DOHH2 (cell line): ENCODE measurements around the gene MYO5A.

Experiments used
- H3F3A ChIP-seq: fragments of 200-600 bp; sonication (generic), shearing (Covaris generic); 2 replicates; pipeline ENCODE4 v1.6.0; 2016; ENCODE audit warnings: antibody characterized with exemption, mild to moderate bottlenecking; ENCODE audit not compliant: control insufficient read depth, insufficient read depth
- H3K27ac ChIP-seq: fragments of 200-600 bp; sonication (generic); 2 replicates; pipeline ENCODE4 v1.5.1; 2014; ENCODE audit warnings: low read depth, mild to moderate bottlenecking, low read length, moderate library complexity
- H3K27me3 ChIP-seq: fragments of 200-600 bp; sonication (generic); 2 replicates; pipeline ENCODE4 v1.6.1; 2014; ENCODE audit warnings: mild to moderate bottlenecking, low read length, mixed read lengths; ENCODE audit not compliant: control insufficient read depth
- H3K36me3 ChIP-seq: fragments of 200-600 bp; sonication (generic); 2 replicates; pipeline ENCODE4 v1.6.1; 2014; ENCODE audit warnings: mild to moderate bottlenecking, low read length, moderate library complexity, mixed read lengths; ENCODE audit not compliant: control insufficient read depth
- H3K4me1 ChIP-seq: fragments of 200-600 bp; sonication (generic); 2 replicates; pipeline ENCODE4 v1.6.1; 2014; ENCODE audit warnings: mild to moderate bottlenecking, low read length, mixed read lengths; ENCODE audit not compliant: control insufficient read depth
- H3K4me2 ChIP-seq: fragments of 200-600 bp; sonication (generic); 2 replicates; pipeline ENCODE4 v1.6.0; 2014; ENCODE audit warnings: mild to moderate bottlenecking, low read length, moderate library complexity
- H3K4me3 ChIP-seq: fragments of 200-600 bp; sonication (generic); 2 replicates; pipeline ENCODE4 v1.5.1; 2014; ENCODE audit warnings: mild to moderate bottlenecking, low read length, mixed read lengths
- H3K79me2 ChIP-seq: fragments of 200-600 bp; sonication (generic); 2 replicates; pipeline ENCODE4 v1.6.1; 2014; ENCODE audit warnings: mild to moderate bottlenecking, low read length, mixed read lengths; ENCODE audit not compliant: control insufficient read depth
- H3K9me2 ChIP-seq: fragments of 200-600 bp; sonication (generic); replicated peaks from 2 replicates; pipeline ENCODE4 v1.6.1; 2014; ENCODE audit warnings: mild to moderate bottlenecking, low read length, mixed read lengths; ENCODE audit not compliant: control insufficient read depth
- H3K9me3 ChIP-seq: fragments of 200-600 bp; sonication (generic); 2 replicates; pipeline ENCODE4 v1.6.1; 2014; ENCODE audit warnings: antibody characterized with exemption, low read length, mixed read lengths; ENCODE audit not compliant: control insufficient read depth, insufficient read depth
- H4K20me1 ChIP-seq: fragments of 200-600 bp; sonication (generic); 2 replicates; pipeline ENCODE4 v1.6.0; 2014; ENCODE audit warnings: low read depth, mild to moderate bottlenecking, antibody characterized with exemption, low read length, moderate library complexity; ENCODE audit not compliant: control insufficient read depth, insufficient read depth
- EZH2phosphoT487 ChIP-seq: fragments of 200-600 bp; sonication (generic); IDR thresholded peaks from 2 replicates; pipeline ENCODE4 v1.6.1; 2017; ENCODE audit warnings: borderline replicate concordance, mild to moderate bottlenecking, antibody characterized with exemption, low read length, moderate library complexity, mixed read lengths
- TF ChIP-seq, protein P1 (sequence below): fragments of 200-600 bp; sonication (generic); IDR thresholded peaks from one replicate; pipeline ENCODE4 v1.5.1; 2014; ENCODE audit warnings: antibody characterized with exemption, mild to moderate bottlenecking, low read depth, low read length; ENCODE audit not compliant: poor library complexity, severe bottlenecking

MYO5A gene

DNA sequence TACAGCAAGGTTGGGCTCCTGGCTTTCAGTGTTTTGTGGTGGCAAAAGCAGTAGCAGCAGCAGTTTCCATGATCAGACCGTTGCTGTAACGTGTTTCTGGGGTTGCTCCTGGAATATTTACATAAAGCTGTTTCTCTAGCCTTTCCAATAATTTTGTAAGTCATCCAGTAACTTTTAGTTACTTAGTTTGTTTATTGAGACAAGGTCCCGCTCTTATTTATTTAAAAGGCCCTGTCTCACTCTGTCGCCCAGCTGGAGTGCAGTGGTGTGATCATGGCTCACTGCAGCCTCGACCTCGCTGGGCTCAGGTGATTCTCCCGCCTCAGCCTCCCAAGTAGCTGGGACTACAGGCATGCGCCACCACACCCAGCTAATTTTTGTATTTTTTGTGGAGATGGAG lies 8.8 kb upstream of the MYO5A start:
- TF ChIP-seq, protein P1, sequence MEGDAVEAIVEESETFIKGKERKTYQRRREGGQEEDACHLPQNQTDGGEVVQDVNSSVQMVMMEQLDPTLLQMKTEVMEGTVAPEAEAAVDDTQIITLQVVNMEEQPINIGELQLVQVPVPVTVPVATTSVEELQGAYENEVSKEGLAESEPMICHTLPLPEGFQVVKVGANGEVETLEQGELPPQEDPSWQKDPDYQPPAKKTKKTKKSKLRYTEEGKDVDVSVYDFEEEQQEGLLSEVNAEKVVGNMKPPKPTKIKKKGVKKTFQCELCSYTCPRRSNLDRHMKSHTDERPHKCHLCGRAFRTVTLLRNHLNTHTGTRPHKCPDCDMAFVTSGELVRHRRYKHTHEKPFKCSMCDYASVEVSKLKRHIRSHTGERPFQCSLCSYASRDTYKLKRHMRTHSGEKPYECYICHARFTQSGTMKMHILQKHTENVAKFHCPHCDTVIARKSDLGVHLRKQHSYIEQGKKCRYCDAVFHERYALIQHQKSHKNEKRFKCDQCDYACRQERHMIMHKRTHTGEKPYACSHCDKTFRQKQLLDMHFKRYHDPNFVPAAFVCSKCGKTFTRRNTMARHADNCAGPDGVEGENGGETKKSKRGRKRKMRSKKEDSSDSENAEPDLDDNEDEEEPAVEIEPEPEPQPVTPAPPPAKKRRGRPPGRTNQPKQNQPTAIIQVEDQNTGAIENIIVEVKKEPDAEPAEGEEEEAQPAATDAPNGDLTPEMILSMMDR, result no peak
- TF ChIP-seq EZH2phosphoT487, result no peak
- Histone ChIP-seq H3K4me2 (no peak overlapping the region), H3K27me3 (no peaks in the 10 kb centered on the region), H3K27ac (no peak overlapping the region), H3K36me3 (no peaks in the 10 kb centered on the region), H3K4me3 (no peak overlapping the region), H3K9me3 (no peaks in the 10 kb centered on the region), H3F3A (no peaks in the 10 kb centered on the region), H3K4me1 (no peaks in the 10 kb centered on the region), H3K9me2 (no peaks in the 10 kb centered on the region), H3K79me2 (no peaks in the 10 kb centered on the region), H4K20me1 (no peaks in the 10 kb centered on the region)

DNA sequence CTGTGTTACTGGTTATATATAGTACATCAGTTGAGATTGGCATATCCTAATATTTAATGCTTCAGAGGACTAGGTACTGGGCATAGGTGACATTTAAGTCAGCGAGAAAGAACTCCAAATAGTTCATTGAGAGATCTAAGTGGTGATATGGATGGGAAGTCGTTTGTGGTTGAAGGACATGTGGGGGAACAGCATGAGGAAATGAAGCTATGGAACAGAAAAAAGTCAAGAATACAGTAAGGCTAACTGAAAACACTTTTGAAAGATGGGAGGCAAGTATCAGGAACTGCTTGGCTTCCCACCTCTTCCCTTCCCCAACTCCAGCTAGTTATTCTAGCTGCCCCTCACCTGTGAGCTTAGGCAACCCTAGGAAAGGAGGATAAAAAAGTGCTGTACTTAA lies 3.7 kb upstream of the MYO5A start:
- Histone ChIP-seq H3K4me3 (no peak overlapping the region), H4K20me1 (no peaks in the 10 kb centered on the region), H3K27ac (no peak overlapping the region), H3K9me2 (no peaks in the 10 kb centered on the region), H3K4me2 (no peak overlapping the region), H3K27me3 (peaks cover 8% of the 10 kb centered on the region), H3F3A (0 out of 2 replicates have a peak, but pooled peaks cover 5% of the 10 kb centered on the region), H3K4me1 (peaks cover 18% of the 10 kb centered on the region), H3K36me3 (no peaks in the 10 kb centered on the region), H3K79me2 (peaks cover 11% of the 10 kb centered on the region), H3K9me3 (no peaks in the 10 kb centered on the region)
- TF ChIP-seq, protein P1, result no peak
- no peak for TF ChIP-seq EZH2phosphoT487

DNA sequence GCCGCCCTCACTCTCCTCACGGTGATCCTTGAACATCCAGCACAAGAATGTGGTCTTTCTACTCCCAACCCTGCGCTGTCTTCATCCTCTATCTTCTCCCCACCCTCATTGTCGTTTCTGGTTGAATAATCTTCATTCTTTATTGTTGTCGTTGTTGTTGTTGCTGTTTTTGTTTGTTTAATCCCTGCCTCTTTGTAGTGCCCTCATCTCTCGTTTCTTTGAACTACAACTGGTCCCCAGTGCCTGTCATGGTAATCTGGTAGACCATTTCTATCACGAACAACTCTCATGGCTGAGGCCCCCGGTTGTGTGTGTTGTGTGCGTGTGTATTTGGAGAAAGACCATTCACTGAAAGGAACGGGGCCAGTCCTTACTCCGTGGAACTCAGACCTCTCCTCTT lies 1.3 kb upstream of the MYO5A start:
- TF ChIP-seq, protein P1, result no peak
- no peak for TF ChIP-seq EZH2phosphoT487
- H3K27ac ChIP-seq, result no peak overlapping the region
- no peaks in the 10 kb centered on the region for H3K36me3 ChIP-seq

More for the DNA sequence above, 1.3 kb upstream of the MYO5A start:
- Histone ChIP-seq H3K9me2 (no peaks in the 10 kb centered on the region), H3K4me3 (peak overlapping the region; percentile 91), H3K79me2 (peaks cover 33% of the 10 kb centered on the region), H3K9me3 (no peaks in the 10 kb centered on the region), H3K27me3 (peaks cover 8% of the 10 kb centered on the region), H3F3A (peaks cover 5% of the 10 kb centered on the region; the same call in 1 of the 2 replicates), H3K4me2 (peak overlapping the region; percentile 91), H4K20me1 (peaks cover 5% of the 10 kb centered on the region; the same call in 1 of the 2 replicates), H3K4me1 (peaks cover 21% of the 10 kb centered on the region)
